ENCODE measurements around the gene GLCE. TPM values are rescaled to one million over a fixed set of nuclear protein-coding genes. Genes with fewer than 3 reads are reported as not detected.

The GLCE gene
- total and polyA plus RNA-seq, 2 donors (not counting 1 experiment from before 2014, with no cell fraction given): 21.7 to 23.9 TPM

GRCh38 chr15:69311319-69311721, 150.9 kb downstream of the GLCE start:
- Histone ChIP-seq H3K36me3 (ENCODE audit: control insufficient read depth, insufficient read depth, low read length) (no peaks in the 10 kb centered on the region), H2AFZ (ENCODE audit: low read length) (peak overlapping the region; percentile 6), H4K20me1 (ENCODE audit: control insufficient read depth, extremely low read depth, insufficient read depth, low read length) (no peaks in the 10 kb centered on the region), H3K4me2 (ENCODE audit: extremely low read depth, insufficient read depth, low read length) (no peak overlapping the region), H3K27ac (ENCODE audit: insufficient read depth, low read length) (no peak overlapping the region), H3K4me1 (ENCODE audit: control insufficient read depth, extremely low read depth, insufficient read depth, low read length) (peaks cover 3% of the 10 kb centered on the region), H3K27me3 (ENCODE audit: control insufficient read depth, insufficient read depth, low read length) (no peaks in the 10 kb centered on the region), H3K9me3 (ENCODE audit: control insufficient read depth, insufficient read depth, low read depth, low read length) (no peaks in the 10 kb centered on the region), H3K79me2 (ENCODE audit: control insufficient read depth, insufficient read depth, low read length) (no peaks in the 10 kb centered on the region), H3K4me3 (replicated peaks in 1 of 4; ENCODE audit: control extremely low read depth in 1 of 4, insufficient read depth in 1 of 4, low read depth in 3 of 4, low read length in 4 of 4) (no peak overlapping the region), H3K9ac (ENCODE audit: insufficient read depth, low read length) (no peak overlapping the region)
- peak; percentile 15 to 36 for DNase-seq (ENCODE audit: low read depth in 2 of 2)
- TF ChIP-seq EZH2 (IDR thresholded peaks at IDR 0.05; ENCODE audit: low read length, missing control alignments) (no peak), CTCF (conservative IDR thresholded peaks at IDR 0.05 in 1 of 2, IDR thresholded peaks at IDR 0.05 in 1 of 2; ENCODE audit: low read depth in 1 of 2, low read length in 2 of 2) (no peak)

- H4K20me1 ChIP-seq (ENCODE audit: control insufficient read depth, extremely low read depth, insufficient read depth, low read length): no peaks in the 10 kb centered on the region
- no peak overlapping the region for H3K9ac ChIP-seq (ENCODE audit: insufficient read depth, low read length)
- H3K9me3 ChIP-seq (ENCODE audit: control insufficient read depth, insufficient read depth, low read depth, low read length): no peaks in the 10 kb centered on the region
- no peak overlapping the region for H3K4me2 ChIP-seq (ENCODE audit: extremely low read depth, insufficient read depth, low read length)
- H2AFZ ChIP-seq (ENCODE audit: low read length): no peak overlapping the region
- DNase-seq (ENCODE audit: low read depth in 2 of 2): no peak
- H3K4me1 ChIP-seq (ENCODE audit: control insufficient read depth, extremely low read depth, insufficient read depth, low read length): peaks cover 3% of the 10 kb centered on the region
- TF ChIP-seq EZH2 (IDR thresholded peaks at IDR 0.05; ENCODE audit: low read length, missing control alignments): no peak
- TF ChIP-seq CTCF (conservative IDR thresholded peaks at IDR 0.05 in 1 of 2, IDR thresholded peaks at IDR 0.05 in 1 of 2; ENCODE audit: low read depth in 1 of 2, low read length in 2 of 2): no peak
- H3K79me2 ChIP-seq (ENCODE audit: control insufficient read depth, insufficient read depth, low read length): no peaks in the 10 kb centered on the region
- H3K27ac ChIP-seq (ENCODE audit: insufficient read depth, low read length): no peak overlapping the region
- H3K4me3 ChIP-seq (replicated peaks in 1 of 4; ENCODE audit: control extremely low read depth in 1 of 4, insufficient read depth in 1 of 4, low read depth in 3 of 4, low read length in 4 of 4): no peak overlapping the region
- no peaks in the 10 kb centered on the region for H3K27me3 ChIP-seq (ENCODE audit: control insufficient read depth, insufficient read depth, low read length)
- H3K36me3 ChIP-seq (ENCODE audit: control insufficient read depth, insufficient read depth, low read length): no peaks in the 10 kb centered on the region
Measured at GRCh38 chr15:69313432-69314000, 153.1 kb downstream of the GLCE start.

GRCh38 chr15:69314131-69314530, 153.7 kb downstream of the GLCE start:
- H3K79me2 ChIP-seq (ENCODE audit: control insufficient read depth, insufficient read depth, low read length): no peaks in the 10 kb centered on the region
- H3K27ac ChIP-seq (ENCODE audit: insufficient read depth, low read length): no peak overlapping the region
- H3K4me2 ChIP-seq (ENCODE audit: extremely low read depth, insufficient read depth, low read length): no peak overlapping the region
- no peaks in the 10 kb centered on the region for H4K20me1 ChIP-seq (ENCODE audit: control insufficient read depth, extremely low read depth, insufficient read depth, low read length)
- H3K36me3 ChIP-seq (ENCODE audit: control insufficient read depth, insufficient read depth, low read length): no peaks in the 10 kb centered on the region
- no peak overlapping the region for H2AFZ ChIP-seq (ENCODE audit: low read length)
- TF ChIP-seq CTCF (conservative IDR thresholded peaks at IDR 0.05 in 1 of 2, IDR thresholded peaks at IDR 0.05 in 1 of 2; ENCODE audit: low read depth in 1 of 2, low read length in 2 of 2): no peak
- no peak for TF ChIP-seq EZH2 (IDR thresholded peaks at IDR 0.05; ENCODE audit: low read length, missing control alignments)
- H3K4me3 ChIP-seq (replicated peaks in 1 of 4; ENCODE audit: control extremely low read depth in 1 of 4, insufficient read depth in 1 of 4, low read depth in 3 of 4, low read length in 4 of 4): no peak overlapping the region
- H3K27me3 ChIP-seq (ENCODE audit: control insufficient read depth, insufficient read depth, low read length): no peaks in the 10 kb centered on the region
- peaks cover 3% of the 10 kb centered on the region for H3K4me1 ChIP-seq (ENCODE audit: control insufficient read depth, extremely low read depth, insufficient read depth, low read length)
- no peak for DNase-seq (ENCODE audit: low read depth in 2 of 2)
- no peaks in the 10 kb centered on the region for H3K9me3 ChIP-seq (ENCODE audit: control insufficient read depth, insufficient read depth, low read depth, low read length)
- H3K9ac ChIP-seq (ENCODE audit: insufficient read depth, low read length): no peak overlapping the region

All from fibroblast of lung (primary cell).